PFSK-1 (cell line): ENCODE results near the gene RBMS3.

ENCODE experiments used
- FOXP2 ChIP-seq: optimal IDR thresholded peaks from 2 replicates; pipeline ENCODE3; 2011; ENCODE audit warnings: borderline replicate concordance, control low read depth, inconsistent platforms; ENCODE audit not compliant: insufficient read depth; ENCODE audit errors: extremely low read length, extremely low read depth
- POLR2AphosphoS5 ChIP-seq: IDR thresholded peaks from 2 replicates; pipeline ENCODE4 v1.6.1; 2012; ENCODE audit warnings: low read depth, mild to moderate bottlenecking, control low read depth, low read length, moderate library complexity
- REST ChIP-seq, 2 experiments: IDR thresholded peaks; 2 replicates each; pipeline versions ENCODE4 v1.6.1 to v1.8.0; 2011 to 2012; ENCODE audit warnings: low read depth in 2 of 2, low read length in 2 of 2, control low read depth in 1 of 2, inconsistent platforms in 1 of 2, mild to moderate bottlenecking in 1 of 2, moderate library complexity in 1 of 2; ENCODE audit not compliant: insufficient read depth in 1 of 2
- SIN3A ChIP-seq: IDR thresholded peaks from 2 replicates; pipeline ENCODE4 v1.6.1; 2012; ENCODE audit warnings: mild to moderate bottlenecking, low read length, moderate library complexity, borderline replicate concordance; ENCODE audit not compliant: insufficient read depth
- TAF1 ChIP-seq: IDR thresholded peaks from 2 replicates; pipeline ENCODE4 v1.6.1; 2012; ENCODE audit warnings: low read length, control low read depth, borderline replicate concordance; ENCODE audit not compliant: insufficient read depth

The RBMS3 gene

GRCh38 chr3:29668728-29669127 is 387.9 kb downstream of the RBMS3 start:
- TF ChIP-seq FOXP2 = no peak
- TF ChIP-seq SIN3A = no peak
- TF ChIP-seq REST (IDR thresholded peaks at IDR 0.05; ENCODE audit: insufficient read depth in 1 of 2, low read depth in 2 of 2, low read length in 2 of 2) = no peak
- no peak for TF ChIP-seq POLR2AphosphoS5
- no peak for TF ChIP-seq TAF1

GRCh38 chr3:29677421-29677820 is 396.6 kb downstream of the RBMS3 start:
- TF ChIP-seq REST (IDR thresholded peaks at IDR 0.05; ENCODE audit: insufficient read depth in 1 of 2, low read depth in 2 of 2, low read length in 2 of 2) (no peak), FOXP2 (no peak)

- TF ChIP-seq REST (IDR thresholded peaks at IDR 0.05; ENCODE audit: insufficient read depth in 1 of 2, low read depth in 2 of 2, low read length in 2 of 2) = no peak
- TF ChIP-seq POLR2AphosphoS5 = no peak
- TF ChIP-seq FOXP2 = no peak
- no peak for TF ChIP-seq SIN3A
- no peak for TF ChIP-seq TAF1
Measured at GRCh38 chr3:29679944-29680343, 399.1 kb downstream of the RBMS3 start.

GRCh38 chr3:29683018-29683993 is 402.4 kb downstream of the RBMS3 start:
- TF ChIP-seq TAF1 (no peak), SIN3A (no peak), REST (IDR thresholded peaks at IDR 0.05; ENCODE audit: insufficient read depth in 1 of 2, low read depth in 2 of 2, low read length in 2 of 2) (no peak), POLR2AphosphoS5 (no peak), FOXP2 (no peak)
